ENCODE measurements around the gene KIF5B.

GRCh38 chr10:32055478-32056135 is 618 bp downstream of the KIF5B start:
- TF ChIP-seq CTCF (IDR thresholded peaks at IDR 0.05): no peak
- no peak; the same call in 1 of the 2 replicates for TF ChIP-seq IRF1 (CRISPR knock-in tag; IDR thresholded peaks at IDR 0.05)
- TF ChIP-seq PRDM15 (CRISPR knock-in tag; IDR thresholded peaks at IDR 0.05): no peak
- no peak for TF ChIP-seq TEAD4 (CRISPR knock-in tag; IDR thresholded peaks at IDR 0.05)
- peak; percentile 6; the same call in 1 of the 2 replicates for TF ChIP-seq MAX (CRISPR knock-in tag; IDR thresholded peaks at IDR 0.05)
- TF ChIP-seq ZNF263 (CRISPR knock-in tag; IDR thresholded peaks at IDR 0.05; ENCODE audit: low read depth): no peak
- TF ChIP-seq NFYB (CRISPR knock-in tag; conservative IDR thresholded peaks at IDR 0.05; ENCODE audit: low read depth): no peak
- no peak for TF ChIP-seq TP53 (CRISPR knock-in tag; IDR thresholded peaks at IDR 0.05)
- no peak for TF ChIP-seq ETV6 (CRISPR knock-in tag; IDR thresholded peaks at IDR 0.05)
- TF ChIP-seq ZNF138 (CRISPR knock-in tag; conservative IDR thresholded peaks at IDR 0.05): no peak
- no peak for TF ChIP-seq TEAD1 (CRISPR knock-in tag; IDR thresholded peaks at IDR 0.05)
- TF ChIP-seq ZBTB21 (CRISPR knock-in tag; IDR thresholded peaks at IDR 0.05; ENCODE audit: borderline replicate concordance): no peak
- no peak for TF ChIP-seq CREB1 (CRISPR knock-in tag; IDR thresholded peaks at IDR 0.05)
- TF ChIP-seq FOXP1 (CRISPR knock-in tag; IDR thresholded peaks at IDR 0.05; ENCODE audit: borderline replicate concordance): no peak
